GM23338 (cell line): ENCODE data around the gene TRAF3. TPM values are rescaled to one million over a fixed set of nuclear protein-coding genes. Genes with fewer than 3 reads are reported as not detected.

Experiments
- ATAC-seq: fragments of 200-7000 bp; cut with Tn5 transposase; 3 replicates; pipeline ENCODE4 v1.9.1; 2020
- DNase-seq: peaks from one replicate; pipeline ENCODE4 v3.0.0-alpha.2; 2015; ENCODE audit warnings: low spot score
- H2AFZ ChIP-seq: fragments of 200-600 bp; sonication (generic); 2 replicates; pipeline ENCODE4 v1.8.0; 2016; ENCODE audit warnings: antibody characterized with exemption, mild to moderate bottlenecking, moderate library complexity
- H3F3A ChIP-seq: fragments of 200-600 bp; sonication (generic); replicated peaks from 2 replicates; pipeline ENCODE4 v1.8.0; 2017; ENCODE audit warnings: antibody characterized with exemption, mixed run types, low read depth
- H3K27ac ChIP-seq: fragments of 200-600 bp; sonication (generic); 2 replicates; pipeline ENCODE4 v1.6.1; 2016; ENCODE audit warnings: low read depth
- H3K27me3 ChIP-seq: fragments of 200-600 bp; sonication (generic); 2 replicates; pipeline ENCODE4 v1.8.0; 2016; ENCODE audit warnings: mild to moderate bottlenecking, mixed run types, moderate library complexity; ENCODE audit not compliant: insufficient read depth
- H3K36me3 ChIP-seq: fragments of 200-600 bp; sonication (generic); 2 replicates; pipeline ENCODE4 v1.8.0; 2016; ENCODE audit warnings: mild to moderate bottlenecking; ENCODE audit not compliant: insufficient read depth
- H3K4me1 ChIP-seq: fragments of 200-600 bp; sonication (generic); 2 replicates; pipeline ENCODE4 v1.8.0; 2016; ENCODE audit warnings: mild to moderate bottlenecking, moderate library complexity; ENCODE audit not compliant: insufficient read depth
- H3K4me2 ChIP-seq: fragments of 200-600 bp; sonication (generic); 2 replicates; pipeline ENCODE4 v1.7.1; 2017; ENCODE audit warnings: mixed run types
- H3K4me3 ChIP-seq: fragments of 200-600 bp; sonication (generic); 2 replicates; pipeline ENCODE4 v1.6.1; 2016; ENCODE audit warnings: mixed run types
- H3K79me2 ChIP-seq: fragments of 200-600 bp; sonication (generic); replicated peaks from 2 replicates; pipeline ENCODE4 v1.8.0; 2017; ENCODE audit warnings: mild to moderate bottlenecking; ENCODE audit not compliant: insufficient read depth
- H3K9me2 ChIP-seq: fragments of 200-600 bp; sonication (generic); 2 replicates; pipeline ENCODE4 v1.8.0; 2017; ENCODE audit not compliant: insufficient read depth
- H4K20me1 ChIP-seq: fragments of 200-600 bp; sonication (generic); replicated peaks from 2 replicates; pipeline ENCODE4 v1.8.0; 2017; ENCODE audit warnings: mild to moderate bottlenecking; ENCODE audit not compliant: insufficient read depth
- H3K27ac Mint-ChIP-seq: 2 replicates; pipeline ENCODE4 v1.8.0; 2020; ENCODE audit warnings: inconsistent platforms, mild to moderate bottlenecking, moderate library complexity, mixed read lengths
- H3K27me3 Mint-ChIP-seq: 3 replicates; pipeline ENCODE4 v1.8.0; 2022; ENCODE audit warnings: low read depth, mild to moderate bottlenecking, moderate library complexity, mixed read lengths, inconsistent platforms; ENCODE audit not compliant: insufficient read depth, poor library complexity
- H3K36me3 Mint-ChIP-seq: 3 replicates; pipeline ENCODE4 v1.8.0; 2021; ENCODE audit warnings: low read depth, mild to moderate bottlenecking, inconsistent platforms, moderate library complexity, mixed read lengths
- H3K4me1 Mint-ChIP-seq: 3 replicates; pipeline ENCODE4 v1.8.0; 2020; ENCODE audit warnings: mild to moderate bottlenecking, inconsistent platforms, mixed read lengths
- H3K4me3 Mint-ChIP-seq: 3 replicates; pipeline ENCODE4 v1.8.0; 2021; ENCODE audit warnings: moderate library complexity, mild to moderate bottlenecking, inconsistent platforms, mixed read lengths
- H3K9me3 Mint-ChIP-seq: 3 replicates; pipeline ENCODE4 v1.8.0; 2020; ENCODE audit warnings: moderate library complexity, mild to moderate bottlenecking, inconsistent platforms, mixed read lengths
- EZH2 ChIP-seq: fragments of 200-600 bp; sonication (generic); IDR thresholded peaks from one replicate; pipeline ENCODE4 v1.8.0; 2017; ENCODE audit warnings: antibody characterized with exemption, mild to moderate bottlenecking, low read depth; ENCODE audit not compliant: unreplicated experiment
- EZH2phosphoT487 ChIP-seq: fragments of 200-600 bp; sonication (generic); IDR thresholded peaks from one replicate; pipeline ENCODE4 v1.8.1; 2018; ENCODE audit warnings: antibody characterized with exemption; ENCODE audit not compliant: unreplicated experiment
- JUNB ChIP-seq: IDR thresholded peaks from one replicate; pipeline ENCODE4 v1.6.1; 2016; ENCODE audit warnings: antibody characterized with exemption; ENCODE audit not compliant: unreplicated experiment
- NANOG ChIP-seq: IDR thresholded peaks from 2 replicates; pipeline ENCODE4 v1.6.1; 2016; ENCODE audit warnings: antibody characterized with exemption, borderline replicate concordance
- ZNF114 ChIP-seq: fragments of 250-450 bp; sonication (Bioruptor Pico); IDR thresholded peaks from 2 replicates; pipeline ENCODE4 v1.5.0; 2020; ENCODE audit warnings: mild to moderate bottlenecking, moderate library complexity
- polyA plus RNA-seq: library from polyadenylated mRNA; unstranded; fragments of >200 nt; fragmentation: Nextera tagmentation; extraction: Ambion mirVana; gene quantifications from 2 replicates; pipeline ENCODE4 v1.2.1, GENCODE V29; 2016
- total RNA-seq: library from RNA; depleted of rRNA; stranded (reverse); fragments of >200 nt; shearing (Covaris generic); gene quantifications from 2 replicates; pipeline ENCODE4 v1.2.3, GENCODE V29; 2014
- TF ChIP-seq, protein P1 (sequence below): IDR thresholded peaks from one replicate; pipeline ENCODE4 v1.6.1; 2018; ENCODE audit warnings: antibody characterized with exemption; ENCODE audit not compliant: unreplicated experiment
- TF ChIP-seq, protein P2 (sequence below), 2 experiments: fragments of 200-600 bp in 1 of 2; sonication (generic) in 1 of 2; conservative IDR thresholded peaks; 2 replicates each; pipeline versions ENCODE4 v1.5.1 to v1.6.1; 2016 to 2017; ENCODE audit warnings: antibody characterized with exemption in 2 of 2, low read depth in 2 of 2, mild to moderate bottlenecking in 2 of 2, moderate library complexity in 1 of 2

Gene TRAF3
- total and polyA plus RNA-seq, 2 experiments from 2014 or later, result 3.7 to 9.3 TPM

DNA sequence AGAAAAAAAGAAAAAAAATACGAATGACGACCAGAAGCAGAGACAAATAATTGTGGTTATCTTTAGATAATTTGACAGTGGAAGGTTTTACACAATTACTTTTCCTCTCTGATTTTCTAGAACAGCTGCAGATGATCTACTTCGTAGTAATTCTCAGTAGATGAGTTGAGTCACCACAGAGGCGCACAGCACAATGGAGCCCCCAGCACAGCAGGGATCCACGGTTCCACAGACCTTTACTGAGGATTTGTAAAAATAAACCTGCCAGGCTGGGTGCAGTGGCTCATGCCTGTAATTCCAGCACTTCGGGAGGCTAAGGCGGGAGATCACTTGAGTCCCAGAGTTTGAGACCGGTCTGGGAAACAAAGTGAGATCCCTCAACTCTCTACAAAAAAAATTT is 174.6 kb downstream of the TRAF3 start:
- no peak overlapping the region for H3K4me3 Mint-ChIP-seq
- TF ChIP-seq, protein P1, sequence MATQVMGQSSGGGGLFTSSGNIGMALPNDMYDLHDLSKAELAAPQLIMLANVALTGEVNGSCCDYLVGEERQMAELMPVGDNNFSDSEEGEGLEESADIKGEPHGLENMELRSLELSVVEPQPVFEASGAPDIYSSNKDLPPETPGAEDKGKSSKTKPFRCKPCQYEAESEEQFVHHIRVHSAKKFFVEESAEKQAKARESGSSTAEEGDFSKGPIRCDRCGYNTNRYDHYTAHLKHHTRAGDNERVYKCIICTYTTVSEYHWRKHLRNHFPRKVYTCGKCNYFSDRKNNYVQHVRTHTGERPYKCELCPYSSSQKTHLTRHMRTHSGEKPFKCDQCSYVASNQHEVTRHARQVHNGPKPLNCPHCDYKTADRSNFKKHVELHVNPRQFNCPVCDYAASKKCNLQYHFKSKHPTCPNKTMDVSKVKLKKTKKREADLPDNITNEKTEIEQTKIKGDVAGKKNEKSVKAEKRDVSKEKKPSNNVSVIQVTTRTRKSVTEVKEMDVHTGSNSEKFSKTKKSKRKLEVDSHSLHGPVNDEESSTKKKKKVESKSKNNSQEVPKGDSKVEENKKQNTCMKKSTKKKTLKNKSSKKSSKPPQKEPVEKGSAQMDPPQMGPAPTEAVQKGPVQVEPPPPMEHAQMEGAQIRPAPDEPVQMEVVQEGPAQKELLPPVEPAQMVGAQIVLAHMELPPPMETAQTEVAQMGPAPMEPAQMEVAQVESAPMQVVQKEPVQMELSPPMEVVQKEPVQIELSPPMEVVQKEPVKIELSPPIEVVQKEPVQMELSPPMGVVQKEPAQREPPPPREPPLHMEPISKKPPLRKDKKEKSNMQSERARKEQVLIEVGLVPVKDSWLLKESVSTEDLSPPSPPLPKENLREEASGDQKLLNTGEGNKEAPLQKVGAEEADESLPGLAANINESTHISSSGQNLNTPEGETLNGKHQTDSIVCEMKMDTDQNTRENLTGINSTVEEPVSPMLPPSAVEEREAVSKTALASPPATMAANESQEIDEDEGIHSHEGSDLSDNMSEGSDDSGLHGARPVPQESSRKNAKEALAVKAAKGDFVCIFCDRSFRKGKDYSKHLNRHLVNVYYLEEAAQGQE, result no peak
- Histone ChIP-seq H3F3A (no peaks in the 10 kb centered on the region), H3K79me2 (no peaks in the 10 kb centered on the region), H3K4me2 (no peak overlapping the region), H3K27ac (no peak overlapping the region), H3K4me1 (no peaks in the 10 kb centered on the region), H4K20me1 (no peaks in the 10 kb centered on the region; the same call in 1 of the 2 replicates), H3K9me2 (no peaks in the 10 kb centered on the region), H3K27me3 (no peaks in the 10 kb centered on the region), H3K4me3 (no peak overlapping the region), H3K36me3 (peaks cover 19% of the 10 kb centered on the region), H2AFZ (no peak overlapping the region)
- ATAC-seq (no peak), DNase-seq (no peak)
- H3K36me3 Mint-ChIP-seq, result peaks cover 65% of the 10 kb centered on the region
- no peak overlapping the region for H3K27ac Mint-ChIP-seq
- H3K4me1 Mint-ChIP-seq, result no peaks in the 10 kb centered on the region
- H3K27me3 Mint-ChIP-seq, result peaks cover 3% of the 10 kb centered on the region
- H3K9me3 Mint-ChIP-seq, result no peaks in the 10 kb centered on the region

DNA sequence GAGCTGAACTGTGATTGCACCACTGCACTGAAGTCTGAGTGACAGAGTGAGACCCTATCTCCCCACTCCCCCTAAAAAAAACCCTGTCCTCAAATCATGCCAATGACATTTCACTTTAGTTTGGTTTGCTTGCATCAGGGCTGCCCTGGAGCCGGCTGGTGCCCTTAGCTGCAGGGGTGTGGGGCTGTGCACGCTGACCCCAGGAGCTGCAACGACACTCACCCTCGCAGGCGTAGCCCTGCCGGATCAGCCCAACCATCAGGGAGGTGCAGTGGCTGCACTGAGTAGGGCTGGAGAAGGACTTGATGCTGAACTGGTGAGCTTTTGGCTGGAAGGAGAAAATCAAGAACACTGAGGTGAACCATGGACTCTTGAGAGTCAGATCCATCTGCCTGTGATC is 175.0 kb downstream of the TRAF3 start:
- Mint-ChIP-seq H3K27me3 (peaks cover 3% of the 10 kb centered on the region), H3K27ac (no peak overlapping the region), H3K4me3 (no peak overlapping the region), H3K4me1 (no peaks in the 10 kb centered on the region), H3K9me3 (no peaks in the 10 kb centered on the region), H3K36me3 (peaks cover 64% of the 10 kb centered on the region)
- no peak overlapping the region for H3K4me3 ChIP-seq
- no peaks in the 10 kb centered on the region for H3K27me3 ChIP-seq
- H3K4me2 ChIP-seq, result no peak overlapping the region
- no peak overlapping the region for H2AFZ ChIP-seq
- no peaks in the 10 kb centered on the region for H3K4me1 ChIP-seq
- TF ChIP-seq EZH2 (no peak), EZH2phosphoT487 (no peak), JUNB (no peak), ZNF114 (no peak), NANOG (no peak)
- TF ChIP-seq, protein P2, sequence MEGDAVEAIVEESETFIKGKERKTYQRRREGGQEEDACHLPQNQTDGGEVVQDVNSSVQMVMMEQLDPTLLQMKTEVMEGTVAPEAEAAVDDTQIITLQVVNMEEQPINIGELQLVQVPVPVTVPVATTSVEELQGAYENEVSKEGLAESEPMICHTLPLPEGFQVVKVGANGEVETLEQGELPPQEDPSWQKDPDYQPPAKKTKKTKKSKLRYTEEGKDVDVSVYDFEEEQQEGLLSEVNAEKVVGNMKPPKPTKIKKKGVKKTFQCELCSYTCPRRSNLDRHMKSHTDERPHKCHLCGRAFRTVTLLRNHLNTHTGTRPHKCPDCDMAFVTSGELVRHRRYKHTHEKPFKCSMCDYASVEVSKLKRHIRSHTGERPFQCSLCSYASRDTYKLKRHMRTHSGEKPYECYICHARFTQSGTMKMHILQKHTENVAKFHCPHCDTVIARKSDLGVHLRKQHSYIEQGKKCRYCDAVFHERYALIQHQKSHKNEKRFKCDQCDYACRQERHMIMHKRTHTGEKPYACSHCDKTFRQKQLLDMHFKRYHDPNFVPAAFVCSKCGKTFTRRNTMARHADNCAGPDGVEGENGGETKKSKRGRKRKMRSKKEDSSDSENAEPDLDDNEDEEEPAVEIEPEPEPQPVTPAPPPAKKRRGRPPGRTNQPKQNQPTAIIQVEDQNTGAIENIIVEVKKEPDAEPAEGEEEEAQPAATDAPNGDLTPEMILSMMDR (conservative IDR thresholded peaks at IDR 0.05; ENCODE audit: low read depth in 2 of 2), result no peak
- H3F3A ChIP-seq, result no peaks in the 10 kb centered on the region
- H3K9me2 ChIP-seq, result no peaks in the 10 kb centered on the region
- no peak for DNase-seq
- no peak for ATAC-seq
- no peaks in the 10 kb centered on the region for H3K79me2 ChIP-seq
- H3K36me3 ChIP-seq, result peaks cover 15% of the 10 kb centered on the region
- H4K20me1 ChIP-seq, result no peaks in the 10 kb centered on the region; the same call in 1 of the 2 replicates
- H3K27ac ChIP-seq, result no peak overlapping the region
